NT2/D1 (cell line): ENCODE data around the gene FRYL.
"Not testable (repeated sequence)": the region's sequence is repeated elsewhere in the genome, so short reads cannot be mapped to it uniquely, and the experiment has no call there.

Source experiments
- DNase-seq: peaks from one replicate; pipeline ENCODE4 v3.0.0-alpha.2; 2011; ENCODE audit warnings: low read depth, low spot score
- H3K27me3 ChIP-seq: 2 replicates; pipeline ENCODE4 v1.6.0; 2011; ENCODE audit warnings: mild to moderate bottlenecking; ENCODE audit not compliant: insufficient read length, insufficient read depth
- H3K36me3 ChIP-seq: 2 replicates; pipeline ENCODE4 v1.6.1; 2011; ENCODE audit warnings: mild to moderate bottlenecking, low read length, mixed read lengths; ENCODE audit not compliant: insufficient read depth, insufficient read length
- H3K4me1 ChIP-seq: 2 replicates; pipeline ENCODE4 v1.5.1; 2011; ENCODE audit not compliant: insufficient read depth, insufficient read length
- H3K4me3 ChIP-seq: 2 replicates; pipeline ENCODE4 v1.5.1; 2011; ENCODE audit warnings: low read depth; ENCODE audit not compliant: insufficient read length
- H3K9ac ChIP-seq: 2 replicates; pipeline ENCODE4 v1.6.0; 2011; ENCODE audit warnings: low read depth; ENCODE audit not compliant: insufficient read length
- H3K9me3 ChIP-seq: 2 replicates; pipeline ENCODE4 v1.5.1; 2011; ENCODE audit warnings: mild to moderate bottlenecking, low read length; ENCODE audit not compliant: insufficient read depth
- SUZ12 ChIP-seq: IDR thresholded peaks from 2 replicates; pipeline ENCODE4 v1.6.1; 2011; ENCODE audit not compliant: insufficient read length, insufficient read depth; ENCODE audit errors: extremely low read depth
- YY1 ChIP-seq: IDR thresholded peaks from 2 replicates; pipeline ENCODE4 v1.6.1; 2011; ENCODE audit not compliant: insufficient read length, insufficient read depth
- ZNF274 ChIP-seq: IDR thresholded peaks from 2 replicates; pipeline ENCODE4 v1.6.1; 2011; ENCODE audit warnings: mild to moderate bottlenecking, low read depth, low read length

Gene FRYL

DNA sequence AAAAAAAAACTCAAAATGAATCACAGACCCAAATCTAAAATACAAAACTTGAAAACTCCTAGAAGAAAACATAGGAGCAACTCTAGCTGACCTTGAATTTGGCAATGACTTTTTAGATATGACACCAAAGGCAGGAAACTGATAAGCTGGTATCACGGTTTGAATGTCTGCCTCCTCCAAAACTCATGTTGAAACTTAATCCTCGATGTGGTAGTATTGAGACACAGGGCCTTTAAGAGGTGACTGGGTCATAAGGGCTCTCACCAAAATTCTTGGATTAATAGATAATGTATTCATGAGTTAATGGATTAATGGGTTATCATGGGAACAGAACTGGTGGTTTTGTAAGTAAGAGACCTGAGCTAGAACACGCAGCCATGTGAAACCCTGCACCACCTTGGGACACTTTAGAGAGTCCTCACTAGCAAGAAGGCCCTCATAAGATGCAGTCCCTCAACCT is 40.5 kb downstream of the FRYL start:
- TF ChIP-seq YY1 (no peak), SUZ12 (no peak), ZNF274 (no peak)
- Histone ChIP-seq H3K4me3 (no peak overlapping the region), H3K9me3 (no peaks in the 10 kb centered on the region), H3K36me3 (no peaks in the 10 kb centered on the region), H3K4me1 (no peaks in the 10 kb centered on the region), H3K9ac (no peak overlapping the region), H3K27me3 (no peaks in the 10 kb centered on the region)
- DNase-seq: no peak

DNA sequence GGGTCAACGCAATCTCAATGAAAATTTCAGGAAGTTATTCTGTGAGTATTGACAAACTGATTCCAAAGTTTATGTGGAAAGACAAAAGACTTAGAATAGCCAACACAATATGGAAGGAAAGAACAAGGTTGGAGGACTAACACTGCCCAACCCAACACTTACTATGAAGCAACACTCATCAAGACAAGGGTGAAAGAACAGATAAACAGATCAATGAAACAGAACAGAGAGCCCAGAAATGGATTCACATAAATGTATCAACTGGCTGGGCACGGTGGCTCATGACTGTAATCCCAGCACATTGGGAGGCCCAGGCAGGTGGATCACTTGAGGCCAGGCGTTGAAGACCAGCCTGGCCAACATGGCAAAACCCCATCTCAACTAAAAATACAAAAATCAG is 41.2 kb downstream of the FRYL start:
- Histone ChIP-seq H3K9me3 (no peaks in the 10 kb centered on the region), H3K9ac (no peak overlapping the region), H3K36me3 (no peaks in the 10 kb centered on the region), H3K4me3 (no peak overlapping the region), H3K27me3 (no peaks in the 10 kb centered on the region), H3K4me1 (no peaks in the 10 kb centered on the region)
- DNase-seq: no peak
- no peak for TF ChIP-seq SUZ12
- no peak for TF ChIP-seq ZNF274
- no peak for TF ChIP-seq YY1

DNA sequence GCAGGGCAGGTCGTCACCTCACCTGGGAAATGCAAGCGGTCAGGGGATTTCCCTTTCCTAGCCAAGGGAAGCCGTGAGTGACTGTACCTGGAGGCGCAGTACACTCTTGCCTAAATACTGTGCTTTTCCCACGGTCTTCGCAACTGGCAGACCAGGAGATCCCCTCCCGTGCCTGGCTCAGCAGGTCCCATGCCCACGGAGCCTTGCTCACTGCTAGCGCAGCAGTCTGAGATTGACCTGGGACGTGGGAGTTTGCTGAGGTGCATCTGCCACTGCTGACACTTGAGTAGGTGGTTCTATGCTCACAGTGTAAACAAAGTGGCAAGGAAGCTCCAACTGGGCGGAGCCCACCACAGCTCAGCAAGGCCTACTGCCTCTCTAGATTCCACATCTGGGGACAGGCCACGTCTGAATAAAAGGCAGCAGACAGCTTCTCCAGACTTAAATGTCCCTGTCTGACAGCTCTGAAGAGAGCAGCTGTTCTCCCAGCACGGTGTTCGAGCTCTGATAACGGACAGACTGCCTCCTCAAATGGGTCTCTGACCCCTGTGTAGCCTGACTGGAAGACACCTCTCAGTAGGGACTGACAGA is 51.1 kb downstream of the FRYL start:
- H3K4me3 ChIP-seq, DNase-seq, H3K9ac ChIP-seq, H3K36me3 ChIP-seq, H3K4me1 ChIP-seq, H3K9me3 ChIP-seq, H3K27me3 ChIP-seq: not testable (repeated sequence)

DNA sequence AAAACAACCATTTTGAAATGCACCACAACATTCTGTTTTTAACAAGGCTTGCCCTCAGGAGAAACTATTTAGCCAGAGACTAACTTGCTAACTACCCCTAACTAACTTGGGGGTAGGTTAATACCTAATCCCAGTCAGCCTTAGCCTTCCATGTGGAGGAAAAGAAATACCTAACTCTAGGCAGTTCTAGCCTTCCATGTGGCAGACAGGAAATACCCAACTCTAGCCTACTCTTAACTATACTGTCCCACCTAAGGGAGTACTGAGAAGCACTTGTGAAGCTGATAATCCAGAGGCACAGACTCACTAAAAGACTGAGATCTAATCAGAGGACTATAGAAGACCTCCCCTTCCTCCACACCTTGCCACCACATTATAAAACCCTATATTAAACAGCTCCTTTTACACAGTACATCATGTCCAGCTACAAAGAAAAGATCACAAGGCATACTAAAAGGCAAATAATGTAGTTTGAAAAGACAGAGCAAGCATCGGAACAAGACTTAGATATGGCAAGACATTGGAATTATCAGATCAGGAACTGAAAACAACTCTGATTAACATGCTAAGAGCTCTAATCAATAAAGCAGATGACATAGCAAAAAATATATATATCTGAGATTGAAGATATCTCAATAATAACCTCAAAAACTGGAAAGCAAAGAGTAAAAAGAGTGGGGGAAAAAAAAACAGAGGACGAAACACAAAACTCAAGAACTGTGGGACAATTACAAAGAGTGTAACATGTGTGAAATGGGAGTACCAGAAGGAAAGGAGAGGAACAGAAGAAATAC is 52.2 kb downstream of the FRYL start:
- no peaks in the 10 kb centered on the region for H3K4me1 ChIP-seq
- no peak overlapping the region for H3K9ac ChIP-seq
- no peak for DNase-seq
- no peaks in the 10 kb centered on the region for H3K9me3 ChIP-seq
- H3K27me3 ChIP-seq: no peaks in the 10 kb centered on the region
- no peak for TF ChIP-seq YY1
- TF ChIP-seq ZNF274: no peak
- TF ChIP-seq SUZ12: no peak
- H3K4me3 ChIP-seq: no peak overlapping the region
- no peaks in the 10 kb centered on the region for H3K36me3 ChIP-seq

DNA sequence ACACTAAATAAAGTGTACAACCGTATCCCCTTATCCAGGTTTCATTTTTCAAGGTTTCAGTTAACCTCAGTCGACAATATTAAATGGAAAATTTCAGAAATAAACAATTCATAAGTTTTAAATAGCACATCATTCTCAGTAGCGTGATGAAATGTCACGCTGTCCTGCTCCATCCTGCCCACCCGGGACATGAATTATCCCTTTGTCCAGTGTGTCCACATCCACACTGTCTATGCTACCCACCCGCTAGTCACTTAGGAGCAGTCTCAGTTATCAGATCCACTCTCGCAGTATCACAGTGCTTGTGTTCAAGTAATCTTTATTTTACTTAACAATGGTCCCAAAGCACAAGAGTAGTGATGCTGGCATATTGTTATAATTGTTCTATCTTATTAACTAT is 54.7 kb downstream of the FRYL start:
- no peaks in the 10 kb centered on the region for H3K27me3 ChIP-seq
- no peak for DNase-seq
- no peaks in the 10 kb centered on the region for H3K4me1 ChIP-seq
- no peaks in the 10 kb centered on the region for H3K9me3 ChIP-seq
- H3K36me3 ChIP-seq: no peaks in the 10 kb centered on the region
- no peak for TF ChIP-seq YY1
- no peak for TF ChIP-seq SUZ12
- TF ChIP-seq ZNF274: no peak
- H3K9ac ChIP-seq: no peak overlapping the region
- H3K4me3 ChIP-seq: no peak overlapping the region

DNA sequence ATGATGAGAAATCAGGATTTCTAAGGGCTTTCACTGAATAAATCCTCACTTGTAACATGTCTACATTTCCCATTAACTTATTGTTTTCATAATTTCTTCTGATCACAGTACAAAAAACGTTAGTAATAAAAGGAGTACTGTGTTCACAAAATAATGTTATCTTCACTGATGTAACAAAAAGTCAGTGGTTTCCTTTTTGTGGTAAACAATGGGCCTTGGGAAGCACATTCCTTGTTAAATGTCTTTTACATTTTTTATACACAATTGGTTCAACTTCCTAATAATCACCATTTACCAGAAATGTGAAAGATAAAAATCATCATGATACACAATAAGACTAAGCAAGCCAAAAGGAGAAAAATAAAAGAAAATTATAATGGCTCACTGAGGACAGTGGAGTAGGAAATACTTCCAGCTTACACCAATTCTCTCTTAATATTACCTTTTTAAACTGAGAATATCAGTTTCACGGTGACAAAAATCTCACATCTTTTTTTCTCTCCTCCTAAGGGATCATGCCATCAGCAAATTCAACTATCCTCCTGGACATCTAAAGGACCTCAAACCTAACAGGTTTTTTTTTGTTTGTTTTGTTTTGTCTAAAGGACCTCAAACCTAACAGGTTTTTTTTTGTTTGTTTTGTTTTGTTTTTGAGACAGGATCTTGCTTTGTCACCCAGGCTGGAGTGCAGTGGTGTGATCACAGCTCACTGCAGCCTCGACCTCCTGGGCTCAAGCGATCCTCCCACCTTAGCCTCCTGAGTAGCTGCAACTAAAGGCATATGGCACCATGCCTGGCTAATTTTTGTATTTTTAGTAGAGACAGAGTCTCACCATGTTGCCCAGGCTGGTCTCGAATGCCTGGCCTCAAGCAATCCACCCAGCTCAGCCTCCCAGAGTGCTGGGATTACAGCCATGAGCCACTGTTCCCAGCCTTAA is 57.3 kb downstream of the FRYL start:
- no peaks in the 10 kb centered on the region for H3K9me3 ChIP-seq
- H3K9ac ChIP-seq: no peak overlapping the region
- no peak for DNase-seq
- TF ChIP-seq SUZ12: no peak
- no peak for TF ChIP-seq YY1
- no peak for TF ChIP-seq ZNF274
- H3K27me3 ChIP-seq: no peaks in the 10 kb centered on the region
- no peak overlapping the region for H3K4me3 ChIP-seq
- H3K4me1 ChIP-seq: no peaks in the 10 kb centered on the region
- no peaks in the 10 kb centered on the region for H3K36me3 ChIP-seq

DNA sequence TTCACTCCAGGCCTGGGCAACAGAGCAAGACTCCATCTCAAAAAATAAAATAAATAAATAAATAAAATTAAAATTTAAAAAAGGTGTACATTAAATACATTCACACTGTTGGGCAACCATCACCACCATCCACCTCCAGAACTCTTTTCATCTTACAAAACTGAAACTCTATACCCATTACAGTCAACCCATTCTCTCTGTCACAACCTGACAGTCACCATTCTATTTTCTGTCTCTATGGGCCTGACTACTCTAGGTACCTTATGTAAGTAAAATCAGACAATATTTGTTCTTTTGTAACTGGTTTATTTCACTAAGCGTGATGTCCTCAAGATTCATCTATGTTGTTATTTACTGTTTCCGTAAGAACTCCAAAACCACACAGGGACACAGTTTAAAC is 59.6 kb downstream of the FRYL start:
- H3K9ac ChIP-seq: no peak overlapping the region
- DNase-seq: no peak
- no peaks in the 10 kb centered on the region for H3K4me1 ChIP-seq
- H3K27me3 ChIP-seq: no peaks in the 10 kb centered on the region
- H3K9me3 ChIP-seq: no peaks in the 10 kb centered on the region
- no peaks in the 10 kb centered on the region for H3K36me3 ChIP-seq
- no peak overlapping the region for H3K4me3 ChIP-seq
- no peak for TF ChIP-seq YY1
- TF ChIP-seq ZNF274: no peak
- TF ChIP-seq SUZ12: no peak
